Upper lobe of left lung (tissue), 4 donors: Measurements from ENCODE around the gene GRB10.

ENCODE experiments used
- CTCF ChIP-seq, 6 experiments: fragments of 450-650 bp in 4 of 6; fragments of 200-600 bp in 2 of 6; sonication (generic) in 2 of 6; IDR thresholded peaks; one replicate each; pipeline ENCODE4 v1.5.1; 2016 to 2019; ENCODE audit warnings: antibody characterized with exemption in 6 of 6
- EP300 ChIP-seq, 4 donors: sonication (generic); formaldehyde crosslinking; IDR thresholded peaks; one replicate each; pipeline ENCODE4 v1.5.1; 2017; ENCODE audit warnings: antibody characterized with exemption in 4 of 4, control low read depth in 2 of 4
- POLR2A ChIP-seq, 4 donors: fragments of 450-650 bp; IDR thresholded peaks; one replicate each; pipeline ENCODE4 v1.5.1; 2016 to 2017; ENCODE audit warnings: antibody characterized with exemption in 4 of 4, mild to moderate bottlenecking in 2 of 4
- POLR2AphosphoS5 ChIP-seq, 2 donors: sonication (generic); formaldehyde crosslinking; IDR thresholded peaks; one replicate each; pipeline ENCODE4 v1.5.1; 2017; ENCODE audit warnings: antibody characterized with exemption in 2 of 2

GRCh38 chr7:50745336-50745735, 37.4 kb downstream of the GRB10 start:
- TF ChIP-seq CTCF (IDR thresholded peaks at IDR 0.05) (no peak), POLR2AphosphoS5 (IDR thresholded peaks at IDR 0.05) (no peak), EP300 (IDR thresholded peaks at IDR 0.05) (no peak), POLR2A (IDR thresholded peaks at IDR 0.05) (no peak)
